A673 (cell line): ENCODE data around the gene KLHL14. TPM values are rescaled to one million over a fixed set of nuclear protein-coding genes. Genes with fewer than 3 reads are reported as not detected.

Source experiments
- BruUV-seq: library from RNA; stranded (reverse); fragments of 400-500 nt; replicated peaks from 2 replicates; lab custom pipeline; 2021; lab: Mats Ljungman, UMichigan
- CTCF ChIA-PET: fragments of 300-600 bp; sonication (Branson Sonifier 250); formaldehyde crosslinking; loops from one replicate; lab custom pipeline; 2022; ENCODE audit warnings: antibody characterized with exemption; lab: Charles Lee
- POLR2A ChIA-PET: fragments of 300-600 bp; sonication (Branson Sonifier 250); formaldehyde crosslinking; loops from one replicate; lab custom pipeline; 2022; ENCODE audit warnings: antibody characterized with exemption; ENCODE audit not compliant: low non-redundant PET; lab: Charles Lee
- DNase-seq: peaks from one replicate; pipeline ENCODE4 v3.0.0-alpha.2; 2015; ENCODE audit warnings: low spot score
- H3K27ac ChIP-seq: fragments of 200-600 bp; sonication (generic); 2 replicates; pipeline ENCODE4 v1.5.1; 2016; ENCODE audit warnings: mixed run types, low read depth, mild to moderate bottlenecking, mixed read lengths, antibody characterized with exemption, low read length; ENCODE audit not compliant: poor library complexity, severe bottlenecking
- H3K27me3 ChIP-seq: fragments of 200-600 bp; sonication (generic); replicated peaks from 2 replicates; pipeline ENCODE4 v1.6.1; 2017; ENCODE audit warnings: mixed run types, low read depth, mild to moderate bottlenecking, mixed read lengths, antibody characterized with exemption, low read length; ENCODE audit not compliant: insufficient read depth, poor library complexity
- H3K36me3 ChIP-seq: fragments of 200-600 bp; sonication (generic); 2 replicates; pipeline ENCODE4 v1.6.1; 2016; ENCODE audit warnings: mixed run types, mild to moderate bottlenecking, mixed read lengths, antibody characterized with exemption, low read length; ENCODE audit not compliant: insufficient read depth, poor library complexity, severe bottlenecking
- H3K4me1 ChIP-seq: fragments of 200-600 bp; sonication (generic); 2 replicates; pipeline ENCODE4 v1.6.1; 2017; ENCODE audit warnings: mixed run types, mild to moderate bottlenecking, mixed read lengths, antibody characterized with exemption, low read length; ENCODE audit not compliant: insufficient read depth, poor library complexity, severe bottlenecking
- H3K4me3 ChIP-seq: fragments of 200-600 bp; sonication (generic); 2 replicates; pipeline ENCODE4 v1.5.1; 2016; ENCODE audit warnings: low read depth, mixed run types, mild to moderate bottlenecking, mixed read lengths, low read length; ENCODE audit not compliant: poor library complexity, severe bottlenecking
- H3K9me3 ChIP-seq: fragments of 200-600 bp; sonication (generic); 2 replicates; pipeline ENCODE4 v1.6.1; 2016; ENCODE audit warnings: mixed run types, low read depth, mild to moderate bottlenecking, mixed read lengths, antibody characterized with exemption, low read length; ENCODE audit not compliant: poor library complexity, severe bottlenecking
- EZH2 ChIP-seq: fragments of 200-600 bp; sonication (generic); IDR thresholded peaks from 2 replicates; pipeline ENCODE4 v1.6.1; 2017; ENCODE audit warnings: borderline replicate concordance, low read depth, mild to moderate bottlenecking, mixed read lengths, antibody characterized with exemption, low read length; ENCODE audit not compliant: poor library complexity, severe bottlenecking
- intact Hi-C: fragments of 100-400 bp; cut with micrococcal nuclease; formaldehyde crosslinking; loops from one replicate; pipeline ENCODE4 v1.10.0; 2022; ENCODE audit not compliant: unreplicated experiment
- total RNA-seq: library from RNA; stranded (reverse); gene quantifications from 2 replicates; pipeline ENCODE4 v1.2.3, GENCODE V29; 2021
- TF ChIP-seq, protein P1 (sequence below): fragments of 300-800, 200-600 bp; sonication (generic); conservative IDR thresholded peaks from 2 replicates; pipeline ENCODE4 v1.5.1; 2017; ENCODE audit warnings: low read depth, mild to moderate bottlenecking, antibody characterized with exemption, low read length, moderate library complexity, mixed read lengths

Gene KLHL14
- total RNA-seq, 1 experiment from 2014 or later: 2.3 TPM

DNA sequence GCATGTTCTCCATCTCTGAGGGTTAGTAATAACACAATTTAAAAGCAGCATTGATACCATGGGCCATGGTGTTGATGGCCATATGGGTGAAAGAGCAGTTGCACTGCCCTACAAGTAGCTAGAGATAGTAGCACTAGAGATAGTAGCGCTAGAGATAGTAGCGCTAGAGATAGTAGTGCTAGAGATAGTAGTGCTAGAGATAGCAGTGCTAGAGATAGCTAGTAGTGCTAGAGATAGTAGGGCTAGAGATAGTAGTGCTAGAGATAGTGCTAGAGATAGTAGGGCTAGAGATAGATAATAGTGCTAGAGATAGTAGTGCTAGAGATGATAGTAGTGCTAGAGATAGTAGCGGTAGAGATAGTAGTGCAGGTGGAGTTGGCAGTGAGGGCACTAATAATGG is 39.5 kb upstream of the KLHL14 start:
- Histone ChIP-seq H3K4me1 (no peaks in the 10 kb centered on the region), H3K27ac (no peak overlapping the region), H3K36me3 (no peaks in the 10 kb centered on the region), H3K9me3 (no peaks in the 10 kb centered on the region), H3K27me3 (no peaks in the 10 kb centered on the region), H3K4me3 (no peak overlapping the region)
- intact Hi-C loops: no loop called here
- CTCF ChIA-PET: no interaction called here
- BruUV-seq: no TSS peak
- POLR2A ChIA-PET: no interaction called here
- no peak for TF ChIP-seq EZH2
- TF ChIP-seq, protein P1, sequence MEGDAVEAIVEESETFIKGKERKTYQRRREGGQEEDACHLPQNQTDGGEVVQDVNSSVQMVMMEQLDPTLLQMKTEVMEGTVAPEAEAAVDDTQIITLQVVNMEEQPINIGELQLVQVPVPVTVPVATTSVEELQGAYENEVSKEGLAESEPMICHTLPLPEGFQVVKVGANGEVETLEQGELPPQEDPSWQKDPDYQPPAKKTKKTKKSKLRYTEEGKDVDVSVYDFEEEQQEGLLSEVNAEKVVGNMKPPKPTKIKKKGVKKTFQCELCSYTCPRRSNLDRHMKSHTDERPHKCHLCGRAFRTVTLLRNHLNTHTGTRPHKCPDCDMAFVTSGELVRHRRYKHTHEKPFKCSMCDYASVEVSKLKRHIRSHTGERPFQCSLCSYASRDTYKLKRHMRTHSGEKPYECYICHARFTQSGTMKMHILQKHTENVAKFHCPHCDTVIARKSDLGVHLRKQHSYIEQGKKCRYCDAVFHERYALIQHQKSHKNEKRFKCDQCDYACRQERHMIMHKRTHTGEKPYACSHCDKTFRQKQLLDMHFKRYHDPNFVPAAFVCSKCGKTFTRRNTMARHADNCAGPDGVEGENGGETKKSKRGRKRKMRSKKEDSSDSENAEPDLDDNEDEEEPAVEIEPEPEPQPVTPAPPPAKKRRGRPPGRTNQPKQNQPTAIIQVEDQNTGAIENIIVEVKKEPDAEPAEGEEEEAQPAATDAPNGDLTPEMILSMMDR: no peak
- DNase-seq: no peak

DNA sequence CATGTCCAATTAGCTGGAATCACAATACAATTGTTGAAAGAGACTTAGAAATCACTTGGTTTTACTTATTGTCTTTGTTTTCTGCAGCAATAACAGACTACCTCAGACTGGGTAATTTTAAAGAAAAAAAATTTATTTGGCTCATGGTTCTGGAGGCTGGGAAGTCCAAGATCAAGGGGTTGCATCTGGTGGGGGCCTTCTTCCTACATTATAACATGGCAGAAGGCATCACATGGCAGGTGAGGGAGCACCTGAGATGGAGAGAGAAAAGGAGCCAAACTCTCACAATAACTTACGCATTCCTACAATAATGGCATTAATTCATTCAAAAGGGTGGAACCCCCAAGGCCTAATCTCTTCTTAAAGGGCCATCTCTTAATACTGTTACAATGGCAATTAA is 37.5 kb upstream of the KLHL14 start:
- TF ChIP-seq EZH2: no peak
- TF ChIP-seq, protein P1: no peak
- Histone ChIP-seq H3K36me3 (no peaks in the 10 kb centered on the region), H3K9me3 (no peaks in the 10 kb centered on the region), H3K27ac (no peak overlapping the region), H3K4me1 (no peaks in the 10 kb centered on the region), H3K27me3 (no peaks in the 10 kb centered on the region), H3K4me3 (no peak overlapping the region)
- DNase-seq: no peak
- intact Hi-C loops: no loop called here
- BruUV-seq: no TSS peak
- CTCF ChIA-PET: no interaction called here
- POLR2A ChIA-PET: no interaction called here

DNA sequence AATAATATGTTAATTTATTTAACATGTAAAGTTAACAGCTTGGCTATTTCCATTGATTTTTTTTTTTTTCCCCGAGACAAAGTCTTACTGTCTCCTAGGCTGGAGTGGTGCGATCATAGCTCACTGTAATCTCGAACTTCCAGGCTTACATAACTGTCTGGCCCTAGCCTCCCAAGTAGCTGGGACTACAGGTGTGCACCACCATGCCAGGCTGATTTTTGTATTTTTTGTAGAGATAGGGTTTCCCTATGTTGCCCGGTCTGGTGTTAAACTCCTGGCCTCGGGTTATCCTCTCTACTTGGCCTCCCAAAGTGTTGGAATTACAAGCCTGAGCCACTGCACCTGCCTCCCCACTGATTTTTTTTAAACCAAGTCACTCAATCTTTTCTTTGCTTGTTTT is 32.5 kb upstream of the KLHL14 start:
- BruUV-seq: no TSS peak
- POLR2A ChIA-PET: no interaction called here
- Histone ChIP-seq H3K4me3 (no peak overlapping the region), H3K36me3 (no peaks in the 10 kb centered on the region), H3K9me3 (no peaks in the 10 kb centered on the region), H3K27me3 (no peaks in the 10 kb centered on the region), H3K4me1 (no peaks in the 10 kb centered on the region), H3K27ac (no peak overlapping the region)
- no peak for TF ChIP-seq EZH2
- intact Hi-C loops: no loop called here
- CTCF ChIA-PET: no interaction called here
- DNase-seq: no peak

DNA sequence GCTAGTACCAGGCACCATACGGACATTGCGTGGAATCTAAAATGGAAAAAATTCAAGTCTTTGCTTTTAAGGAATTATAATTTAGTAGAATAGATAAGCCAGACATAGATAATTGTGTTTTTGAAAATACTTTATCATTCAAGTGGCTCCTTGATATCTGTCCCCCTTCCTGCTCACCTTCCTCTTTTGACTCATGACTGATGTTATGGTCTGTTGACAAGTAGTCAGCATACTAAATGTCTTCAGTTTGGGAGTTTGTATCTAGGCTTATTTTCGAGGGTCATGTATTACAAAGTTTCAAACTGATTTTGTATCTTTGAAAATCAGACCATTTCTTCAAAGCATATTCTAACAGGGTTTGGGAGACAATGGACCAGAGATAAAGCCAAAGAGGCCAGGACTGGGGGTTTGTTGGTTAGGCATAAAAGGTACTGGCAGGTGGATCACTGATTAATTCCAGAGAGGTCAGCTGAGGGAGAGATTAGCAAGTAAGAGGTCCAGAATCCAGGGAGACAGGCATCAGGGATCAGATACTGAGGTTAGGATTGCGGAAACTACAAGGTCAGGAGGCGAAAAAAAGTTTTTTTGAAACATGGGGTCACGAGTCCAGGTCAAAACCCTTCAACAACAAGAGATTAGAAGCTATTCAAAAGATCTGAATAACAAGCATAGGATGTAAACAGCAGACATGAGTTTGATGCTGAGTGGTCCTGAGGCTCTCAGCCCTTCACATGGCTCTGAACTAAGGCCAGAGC is 31.5 kb upstream of the KLHL14 start:
- no peak for DNase-seq
- H3K9me3 ChIP-seq: no peaks in the 10 kb centered on the region
- intact Hi-C loops: no loop called here
- H3K27me3 ChIP-seq: no peaks in the 10 kb centered on the region
- POLR2A ChIA-PET: no interaction called here
- CTCF ChIA-PET: no interaction called here
- no peak overlapping the region for H3K27ac ChIP-seq
- no peak for TF ChIP-seq EZH2
- TF ChIP-seq, protein P1: no peak
- no peaks in the 10 kb centered on the region for H3K36me3 ChIP-seq
- H3K4me3 ChIP-seq: no peak overlapping the region
- no peaks in the 10 kb centered on the region for H3K4me1 ChIP-seq
- BruUV-seq: no TSS peak
